Endothelial cell of umbilical vein (primary cell): ENCODE measurements around the gene PSG3.
"Not testable (repeated sequence)": the region's sequence is repeated elsewhere in the genome, so short reads cannot be mapped to it uniquely, and the experiment has no call there.

Experiments used
- EZH2 ChIP-seq: IDR thresholded peaks from 2 replicates; pipeline ENCODE4 v1.6.1; 2012; ENCODE audit warnings: borderline replicate concordance, low read depth, mild to moderate bottlenecking, moderate library complexity, low read length, inconsistent platforms; ENCODE audit not compliant: severe bottlenecking
- FOS ChIP-seq: IDR thresholded peaks from 2 replicates; pipeline ENCODE4 v1.6.1; 2011; ENCODE audit warnings: mild to moderate bottlenecking, low read length, moderate library complexity, borderline replicate concordance; ENCODE audit not compliant: insufficient read depth
- GATA2 ChIP-seq: IDR thresholded peaks from 2 replicates; pipeline ENCODE4 v1.7.0; 2011; ENCODE audit warnings: low read depth, mild to moderate bottlenecking, moderate library complexity, mixed read lengths, low read length; ENCODE audit not compliant: insufficient read length, insufficient read depth
- JUN ChIP-seq: IDR thresholded peaks from 2 replicates; pipeline ENCODE4 v1.6.1; 2011; ENCODE audit warnings: borderline replicate concordance, low read depth; ENCODE audit not compliant: insufficient read length, insufficient read depth
- MAX ChIP-seq: IDR thresholded peaks from 2 replicates; pipeline ENCODE4 v1.6.1; 2011; ENCODE audit not compliant: insufficient read depth, insufficient read length
- MYC ChIP-seq: IDR thresholded peaks from one replicate; pipeline ENCODE4 v1.6.1; 2011; ENCODE audit warnings: mild to moderate bottlenecking, low read depth, low read length
- POLR2A ChIP-seq: IDR thresholded peaks from 2 replicates; pipeline ENCODE4 v1.6.1; 2012; ENCODE audit warnings: low read depth, mild to moderate bottlenecking, control low read depth, low read length
- POLR2AphosphoS5 ChIP-seq: IDR thresholded peaks from 2 replicates; pipeline ENCODE4 v1.6.1; 2012; ENCODE audit warnings: low read depth, mild to moderate bottlenecking, control low read depth, low read length, moderate library complexity; ENCODE audit not compliant: insufficient read depth
- TF ChIP-seq, protein P1 (sequence below), 2 donors: IDR thresholded peaks; 1 replicate in 1 of 2; 2 replicates in 1 of 2; pipeline ENCODE4 v1.5.1; 2011; ENCODE audit warnings: low read length in 2 of 2, mild to moderate bottlenecking in 2 of 2, moderate library complexity in 2 of 2, control low read depth in 1 of 2, inconsistent platforms in 1 of 2, low read depth in 1 of 2; ENCODE audit not compliant: insufficient read depth in 1 of 2; ENCODE audit errors: extremely low read depth in 1 of 2

DNA sequence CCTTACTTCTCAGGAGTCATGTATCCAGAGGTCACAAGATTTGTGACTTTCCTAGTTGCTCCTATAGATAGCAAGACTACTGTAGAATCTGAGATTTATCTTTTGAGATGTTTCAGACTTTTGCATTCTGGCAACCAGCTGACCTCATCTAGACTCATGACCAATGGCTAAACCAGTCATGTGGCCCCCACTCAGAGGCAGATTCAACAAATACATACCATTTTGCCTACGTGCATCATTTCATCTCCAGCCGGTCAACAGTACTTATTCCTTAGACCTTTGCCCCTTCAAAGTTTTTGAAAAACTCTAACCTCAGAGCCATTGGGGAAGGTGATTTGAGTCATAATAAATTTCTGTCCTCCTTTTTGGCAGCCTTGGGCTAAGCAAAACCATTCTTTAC is 48.5 kb upstream of the PSG3 start:
- TF ChIP-seq POLR2AphosphoS5, POLR2A, GATA2, MYC, MAX, JUN, EZH2, FOS: not testable (repeated sequence)
- TF ChIP-seq, protein P1, sequence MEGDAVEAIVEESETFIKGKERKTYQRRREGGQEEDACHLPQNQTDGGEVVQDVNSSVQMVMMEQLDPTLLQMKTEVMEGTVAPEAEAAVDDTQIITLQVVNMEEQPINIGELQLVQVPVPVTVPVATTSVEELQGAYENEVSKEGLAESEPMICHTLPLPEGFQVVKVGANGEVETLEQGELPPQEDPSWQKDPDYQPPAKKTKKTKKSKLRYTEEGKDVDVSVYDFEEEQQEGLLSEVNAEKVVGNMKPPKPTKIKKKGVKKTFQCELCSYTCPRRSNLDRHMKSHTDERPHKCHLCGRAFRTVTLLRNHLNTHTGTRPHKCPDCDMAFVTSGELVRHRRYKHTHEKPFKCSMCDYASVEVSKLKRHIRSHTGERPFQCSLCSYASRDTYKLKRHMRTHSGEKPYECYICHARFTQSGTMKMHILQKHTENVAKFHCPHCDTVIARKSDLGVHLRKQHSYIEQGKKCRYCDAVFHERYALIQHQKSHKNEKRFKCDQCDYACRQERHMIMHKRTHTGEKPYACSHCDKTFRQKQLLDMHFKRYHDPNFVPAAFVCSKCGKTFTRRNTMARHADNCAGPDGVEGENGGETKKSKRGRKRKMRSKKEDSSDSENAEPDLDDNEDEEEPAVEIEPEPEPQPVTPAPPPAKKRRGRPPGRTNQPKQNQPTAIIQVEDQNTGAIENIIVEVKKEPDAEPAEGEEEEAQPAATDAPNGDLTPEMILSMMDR (IDR thresholded peaks at IDR 0.05; ENCODE audit: extremely low read depth in 1 of 2, insufficient read depth in 1 of 2, low read depth in 1 of 2, low read length in 2 of 2), result not testable (repeated sequence)
